ENCODE measurements around the gene CSN3.
"Not testable (repeated sequence)": the region's sequence is repeated elsewhere in the genome, so short reads cannot be mapped to it uniquely, and the experiment has no call there.

CSN3 gene, protein sequence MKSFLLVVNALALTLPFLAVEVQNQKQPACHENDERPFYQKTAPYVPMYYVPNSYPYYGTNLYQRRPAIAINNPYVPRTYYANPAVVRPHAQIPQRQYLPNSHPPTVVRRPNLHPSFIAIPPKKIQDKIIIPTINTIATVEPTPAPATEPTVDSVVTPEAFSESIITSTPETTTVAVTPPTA

DNA sequence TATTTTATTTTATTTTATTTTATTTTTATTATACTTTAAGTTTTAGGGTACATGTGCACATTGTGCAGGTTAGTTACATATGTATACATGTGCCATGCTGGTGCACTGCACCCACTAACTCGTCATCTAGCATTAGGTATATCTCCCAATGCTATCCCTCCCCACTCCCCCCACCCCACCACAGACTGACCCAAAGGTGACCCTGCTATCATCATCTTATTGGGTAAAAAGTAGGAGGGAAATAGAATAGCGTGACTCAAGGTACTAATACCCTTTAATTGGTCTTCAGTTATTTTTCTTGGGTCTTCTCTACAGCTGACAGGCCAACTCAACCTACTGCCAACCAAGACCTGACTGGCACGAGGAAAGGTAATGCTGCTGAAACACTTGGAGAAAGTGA, at the start of gene CSN3:
CSN3 (plus strand) TSS at position 301 of the 400 bp plus-strand sequence. CDS start 2,223 bp downstream, outside the sequence.
- not testable (repeated sequence) for DNase-seq (ENCODE audit: low read depth)

DNA sequence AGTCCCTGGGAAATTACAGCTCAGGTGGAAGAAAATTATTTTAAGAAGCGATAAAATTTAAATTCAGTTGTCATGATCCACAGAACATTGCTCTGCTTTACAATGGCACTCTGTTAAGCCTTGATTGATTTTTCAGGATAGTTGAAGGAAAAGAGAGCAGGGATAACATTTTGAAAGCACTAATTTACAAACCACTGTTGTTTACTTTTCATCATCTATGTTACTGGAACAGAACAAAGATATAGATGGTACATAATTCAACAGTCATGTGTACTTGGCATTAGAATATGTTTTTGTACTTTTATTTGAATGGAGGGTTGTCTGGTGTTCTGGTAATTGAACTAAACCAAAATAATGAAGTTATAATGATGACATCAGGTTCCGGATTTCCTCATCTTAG, 49.5 kb upstream of the CSN3 start:
- no peak for DNase-seq (ENCODE audit: low read depth)

DNA sequence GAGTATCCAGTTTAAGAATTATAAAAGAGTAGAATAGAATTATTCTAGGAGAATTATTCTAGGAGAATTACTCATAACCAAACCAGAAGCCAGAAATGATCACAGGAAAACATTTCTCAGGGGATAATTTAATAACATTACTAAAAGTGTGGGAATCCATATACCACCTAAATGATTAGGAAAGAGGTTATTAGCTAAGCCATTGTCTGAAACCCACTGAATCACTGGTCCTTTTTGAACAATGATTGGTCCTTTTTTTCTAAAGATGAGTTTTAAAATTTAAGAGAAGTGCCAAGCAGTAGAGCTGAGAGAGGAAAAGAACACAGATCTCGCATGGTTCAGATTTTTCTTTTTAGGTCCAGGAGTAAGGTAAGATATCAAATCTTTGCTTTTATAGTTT, 47.0 kb upstream of the CSN3 start, which contains the start of gene ODAM:
ODAM (plus strand) TSS at position 301 of the 400 bp plus-strand sequence. CDS start 819 bp downstream, outside the sequence.
- no peak for DNase-seq (ENCODE audit: low read depth)

DNA sequence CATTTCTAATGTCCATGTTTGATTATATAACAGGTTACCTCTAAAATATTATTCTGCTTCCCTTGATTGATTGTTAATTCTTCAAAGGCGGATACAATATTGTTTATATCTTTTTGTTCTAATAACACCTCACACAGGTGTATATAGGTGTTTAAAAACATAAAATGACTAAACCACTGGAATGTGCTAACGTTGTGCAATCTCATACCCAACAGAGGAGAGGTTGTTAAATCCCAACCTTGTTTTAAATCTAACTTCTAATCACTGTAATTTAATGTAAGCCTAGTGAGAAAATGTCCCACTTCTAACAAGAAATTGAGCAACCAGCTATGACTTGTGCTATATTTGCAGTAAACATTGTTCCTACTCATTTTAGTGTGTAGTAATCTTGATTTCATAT, 45.5 kb upstream of the CSN3 start:
- DNase-seq (ENCODE audit: low read depth) = no peak

DNA sequence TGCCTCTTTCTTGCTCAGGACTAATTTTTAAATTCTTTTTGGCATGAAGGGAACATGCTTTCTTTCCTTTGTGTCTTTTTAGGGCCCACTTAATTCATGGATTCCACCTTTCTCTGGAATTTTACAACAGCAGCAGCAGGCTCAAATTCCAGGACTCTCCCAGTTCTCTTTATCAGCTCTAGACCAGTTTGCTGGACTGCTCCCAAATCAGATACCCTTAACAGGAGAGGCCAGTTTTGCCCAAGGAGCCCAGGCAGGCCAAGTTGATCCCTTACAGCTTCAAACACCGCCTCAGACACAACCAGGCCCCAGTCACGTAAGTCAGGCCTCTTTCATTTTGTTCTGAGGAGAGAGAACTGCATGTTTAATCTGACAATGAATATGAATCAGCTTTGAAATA, 44.6 kb upstream of the CSN3 start:
- DNase-seq (ENCODE audit: low read depth) = no peak

DNA sequence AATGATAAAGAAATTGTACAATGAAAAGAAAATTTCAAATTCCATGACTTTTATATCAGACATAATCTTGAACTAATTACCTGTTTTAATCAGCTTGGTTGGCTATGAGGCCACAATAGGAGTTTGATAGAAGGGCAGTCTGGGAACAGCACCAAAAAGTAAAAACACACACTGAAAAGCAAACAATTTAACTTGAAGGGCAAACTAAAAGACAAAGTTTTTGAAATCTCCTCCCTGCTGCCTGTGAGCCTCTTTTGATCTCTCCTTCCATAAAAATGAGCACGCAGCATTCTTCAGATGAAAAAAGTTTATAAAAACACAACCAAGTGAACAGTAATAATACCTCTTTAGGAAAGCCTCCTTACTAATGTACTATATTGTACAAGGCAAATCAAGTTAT, 38.8 kb upstream of the CSN3 start:
- no peak for DNase-seq (ENCODE audit: low read depth)

DNA sequence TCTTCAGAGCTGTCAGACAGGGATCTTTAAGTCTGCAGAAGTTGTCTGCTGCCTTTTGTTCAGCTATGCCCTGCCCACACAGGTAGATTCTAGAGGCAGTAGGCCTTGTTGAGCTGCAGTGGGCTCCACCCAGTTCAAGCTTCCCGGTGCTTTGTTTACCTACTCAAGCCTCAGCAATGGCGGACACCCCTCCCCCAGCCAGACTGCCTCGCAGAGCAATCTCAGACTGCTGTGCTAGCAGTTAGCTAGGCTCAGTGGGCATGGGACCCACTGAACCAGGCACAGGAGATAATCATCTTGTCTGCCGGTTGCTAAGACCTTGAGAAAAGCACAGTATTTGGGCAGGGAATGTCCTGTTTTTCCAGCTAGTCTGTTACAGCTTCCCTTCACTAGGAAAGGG, 29.6 kb upstream of the CSN3 start:
- DNase-seq (ENCODE audit: low read depth) = not testable (repeated sequence)

DNA sequence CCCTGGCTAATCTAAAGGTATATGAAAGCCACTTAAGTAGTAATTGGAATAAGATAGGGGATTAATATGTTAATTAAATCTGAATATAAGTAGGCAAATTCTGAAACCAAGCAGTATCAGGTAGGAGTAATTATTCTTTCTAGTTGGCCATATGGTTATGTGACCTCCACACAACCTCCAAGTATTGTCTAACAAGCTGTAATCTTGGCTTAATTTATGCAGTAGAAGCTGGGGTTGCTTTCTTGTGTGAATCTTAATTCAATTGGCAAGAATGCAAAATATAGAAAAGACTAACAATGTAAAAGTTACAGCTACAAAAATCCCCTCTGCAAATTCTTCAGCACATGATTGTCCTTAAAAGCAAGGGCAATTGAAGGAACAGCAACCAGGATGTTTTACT, 26.3 kb upstream of the CSN3 start:
- DNase-seq (ENCODE audit: low read depth) = not testable (repeated sequence)

DNA sequence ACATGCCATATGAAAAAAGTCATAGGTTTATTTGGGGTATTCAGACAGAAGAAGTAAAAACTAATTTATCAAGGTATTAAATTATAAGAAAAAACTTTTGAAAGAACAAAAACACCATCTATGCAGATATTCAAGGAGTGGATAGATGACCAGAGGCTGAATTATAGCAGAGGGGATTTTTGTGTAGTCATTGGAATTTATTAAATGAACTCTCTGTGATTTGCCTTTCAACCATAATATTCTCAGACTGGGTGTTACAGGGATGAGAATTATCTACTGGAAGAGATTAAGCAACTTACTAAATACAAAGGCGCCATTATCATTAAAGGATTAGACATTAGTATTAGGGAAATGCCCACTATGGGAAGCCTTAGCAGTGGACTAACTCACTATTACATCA, 25.8 kb upstream of the CSN3 start:
- not testable (repeated sequence) for DNase-seq (ENCODE audit: low read depth)

DNA sequence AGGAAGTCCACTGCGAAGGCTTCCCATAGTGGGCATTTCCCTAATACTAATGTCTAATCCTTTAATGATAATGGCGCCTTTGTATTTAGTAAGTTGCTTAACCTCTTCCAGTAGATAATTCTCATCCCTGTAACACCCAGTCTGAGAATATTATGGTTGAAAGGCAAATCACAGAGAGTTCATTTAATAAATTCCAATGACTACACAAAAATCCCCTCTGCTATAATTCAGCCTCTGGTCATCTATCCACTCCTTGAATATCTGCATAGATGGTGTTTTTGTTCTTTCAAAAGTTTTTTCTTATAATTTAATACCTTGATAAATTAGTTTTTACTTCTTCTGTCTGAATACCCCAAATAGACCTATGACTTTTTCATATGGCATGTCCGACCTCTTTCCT, 21.0 kb upstream of the CSN3 start:
- DNase-seq (ENCODE audit: low read depth) = not testable (repeated sequence)

DNA sequence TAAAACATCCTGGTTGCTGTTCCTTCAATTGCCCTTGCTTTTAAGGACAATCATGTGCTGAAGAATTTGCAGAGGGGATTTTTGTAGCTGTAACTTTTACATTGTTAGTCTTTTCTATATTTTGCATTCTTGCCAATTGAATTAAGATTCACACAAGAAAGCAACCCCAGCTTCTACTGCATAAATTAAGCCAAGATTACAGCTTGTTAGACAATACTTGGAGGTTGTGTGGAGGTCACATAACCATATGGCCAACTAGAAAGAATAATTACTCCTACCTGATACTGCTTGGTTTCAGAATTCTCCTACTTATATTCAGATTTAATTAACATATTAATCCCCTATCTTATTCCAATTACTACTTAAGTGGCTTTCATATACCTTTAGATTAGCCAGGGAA, 20.6 kb upstream of the CSN3 start:
- not testable (repeated sequence) for DNase-seq (ENCODE audit: low read depth)

DNA sequence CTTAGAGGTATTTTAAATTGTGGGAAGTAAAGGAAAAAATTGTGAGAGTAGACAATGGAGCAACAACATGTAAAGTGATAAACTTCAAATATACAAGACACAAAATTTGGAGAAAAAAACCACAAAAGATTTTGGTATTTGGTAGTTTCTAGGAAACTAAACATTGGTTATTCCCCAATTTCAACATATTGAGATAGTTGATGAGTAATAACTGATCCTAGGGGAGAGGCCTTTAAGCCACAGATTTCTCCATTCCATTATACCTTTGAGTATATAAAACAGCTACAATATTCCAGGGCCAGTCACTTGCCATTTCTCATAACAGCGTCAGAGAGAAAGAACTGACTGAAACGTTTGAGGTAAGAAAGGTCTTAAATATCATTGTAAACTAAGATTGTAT, 16.6 kb upstream of the CSN3 start, which contains the start of gene FDCSP:
FDCSP (plus strand) TSS at position 301 of the 400 bp plus-strand sequence. CDS start 5,071 bp downstream, outside the sequence.
- no peak for DNase-seq (ENCODE audit: low read depth)

DNA sequence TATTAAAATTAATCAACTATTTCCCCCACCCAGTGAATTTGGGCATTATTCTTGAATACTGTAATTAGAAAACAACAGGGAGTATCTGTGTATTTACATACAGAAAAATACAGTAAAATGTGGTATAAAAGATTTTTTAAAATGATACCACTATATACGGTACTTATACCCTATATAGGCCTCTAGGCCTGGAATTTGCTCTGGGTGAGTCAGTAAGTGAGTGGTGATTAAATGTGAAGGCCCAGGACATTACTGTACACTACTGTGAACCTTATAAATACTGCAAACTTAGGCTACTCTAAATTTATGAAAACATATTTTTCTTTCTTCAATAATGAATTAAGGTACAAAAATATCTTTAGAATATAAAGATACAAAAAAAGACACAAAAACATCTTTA, 6.3 kb upstream of the CSN3 start:
- DNase-seq (ENCODE audit: low read depth) = peak; percentile 36

DNA sequence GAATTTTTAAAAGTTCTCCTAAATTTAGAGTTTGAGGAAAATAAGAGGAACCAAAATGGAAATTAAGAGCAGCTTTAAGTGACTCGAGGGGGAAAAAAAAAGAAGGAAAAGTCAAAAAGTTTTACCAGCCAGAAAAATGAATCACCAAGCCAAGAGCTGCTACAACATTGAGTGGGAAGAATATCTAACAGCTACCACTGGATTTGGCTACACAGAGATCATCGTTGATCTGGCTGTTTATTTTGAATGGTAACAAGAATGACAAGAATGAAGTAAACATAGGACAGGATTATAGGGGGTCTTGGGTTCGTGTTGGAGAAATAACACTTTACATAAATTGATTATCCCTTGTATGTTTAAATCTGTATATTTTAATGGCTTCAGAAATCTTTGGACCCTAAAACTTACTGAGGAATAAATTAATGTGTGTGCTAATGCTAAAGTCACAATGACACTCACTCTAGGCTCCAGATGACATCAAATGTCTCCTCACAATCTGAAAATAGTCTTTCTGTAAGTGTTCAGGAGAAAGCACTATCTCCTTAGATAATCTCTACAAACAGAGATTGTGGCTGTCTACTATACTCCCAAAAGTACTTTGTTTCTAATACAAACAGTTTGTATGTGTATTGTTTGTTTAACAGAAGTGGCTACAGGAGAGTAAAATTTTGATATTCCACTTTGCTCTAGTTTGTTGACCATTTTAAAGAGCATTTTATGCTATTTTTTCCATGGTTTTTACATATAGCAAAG, 3.1 kb upstream of the CSN3 start:
- peak; percentile 11 for DNase-seq (ENCODE audit: low read depth)

DNA sequence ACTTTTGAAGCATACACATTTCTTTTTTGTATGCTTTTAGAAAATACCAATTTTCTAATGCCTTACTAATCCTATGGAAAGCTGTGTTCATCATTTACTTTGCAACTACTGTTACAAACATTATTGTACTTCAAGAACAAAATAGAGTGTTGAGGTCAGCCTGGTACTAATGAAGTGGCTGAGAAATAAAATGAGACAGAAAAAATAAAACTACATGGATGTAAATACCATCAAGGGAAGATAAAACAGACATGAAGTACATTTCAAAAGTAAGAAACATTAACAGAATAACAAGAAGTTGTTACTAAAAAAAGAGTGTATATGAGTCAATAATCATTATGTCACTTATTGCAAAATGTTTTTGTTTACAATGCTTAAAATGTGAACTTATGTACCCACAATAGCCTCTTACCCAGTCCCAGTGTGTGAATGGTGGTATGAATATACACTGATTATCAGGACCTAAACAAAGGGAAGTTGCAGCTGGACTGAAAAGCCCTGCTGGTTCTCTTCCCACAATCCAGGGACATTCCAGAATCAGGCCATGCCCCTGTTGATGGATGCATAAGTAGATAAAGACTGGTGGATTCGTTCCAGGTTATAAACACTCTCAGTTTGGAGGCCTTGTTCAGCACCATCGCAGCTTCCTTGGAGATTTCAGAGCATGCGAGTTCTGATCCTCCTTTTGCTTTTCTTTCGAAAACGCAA, 2.4 kb upstream of the CSN3 start:
- peak; percentile 57 for DNase-seq (ENCODE audit: low read depth)

DNA sequence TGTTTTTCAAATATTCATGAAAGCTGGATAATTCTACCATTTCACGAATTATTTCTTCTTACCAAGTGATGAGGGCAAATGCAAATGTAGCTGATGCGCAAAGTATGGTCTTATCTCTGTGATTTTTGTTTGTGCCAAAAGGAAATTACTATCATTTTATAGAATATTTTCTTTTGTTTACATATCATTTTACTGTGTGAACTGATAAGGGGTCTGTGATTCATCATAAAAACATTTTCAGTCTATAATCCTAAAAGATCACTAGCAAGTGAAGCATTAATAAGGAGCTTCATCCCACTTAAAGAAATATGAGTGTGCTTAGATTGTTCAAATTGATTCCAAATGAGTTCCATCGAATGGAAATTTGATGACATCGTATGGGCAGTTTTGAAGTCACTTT, 694 bp downstream of the CSN3 start:
- peak; percentile 14 for DNase-seq (ENCODE audit: low read depth)

DNA sequence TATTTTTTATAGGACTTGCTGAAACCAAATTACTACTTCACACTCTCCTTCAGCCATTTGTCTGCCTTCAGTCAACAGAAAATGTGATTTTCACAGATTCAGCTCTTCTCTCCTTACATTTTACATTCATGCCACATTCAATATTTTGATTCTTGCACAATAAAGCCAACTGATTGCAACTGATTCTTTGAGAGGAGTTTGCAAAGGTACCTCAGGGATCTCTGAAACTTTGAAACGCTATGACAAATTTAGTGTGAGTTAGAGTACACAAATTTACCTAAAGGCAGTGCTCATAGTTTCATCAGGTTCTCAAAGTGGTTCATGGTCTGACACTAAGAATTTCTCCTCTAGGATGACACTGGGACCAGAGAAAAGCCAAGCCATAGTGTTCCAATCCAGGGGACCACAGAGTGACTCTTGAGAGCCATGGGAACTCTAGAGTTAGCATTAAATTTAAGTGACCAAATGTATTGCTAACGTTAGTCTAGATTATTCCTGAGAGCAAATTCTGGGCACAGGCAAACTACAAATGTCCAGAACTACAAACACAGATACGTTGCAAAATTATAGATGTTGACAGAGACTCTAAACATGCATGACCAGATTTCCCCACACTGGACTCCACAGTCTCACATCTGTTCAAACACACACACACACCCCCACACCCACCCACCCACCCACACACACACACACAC, 9.0 kb downstream of the CSN3 start:
- no peak for DNase-seq (ENCODE audit: low read depth)

DNA sequence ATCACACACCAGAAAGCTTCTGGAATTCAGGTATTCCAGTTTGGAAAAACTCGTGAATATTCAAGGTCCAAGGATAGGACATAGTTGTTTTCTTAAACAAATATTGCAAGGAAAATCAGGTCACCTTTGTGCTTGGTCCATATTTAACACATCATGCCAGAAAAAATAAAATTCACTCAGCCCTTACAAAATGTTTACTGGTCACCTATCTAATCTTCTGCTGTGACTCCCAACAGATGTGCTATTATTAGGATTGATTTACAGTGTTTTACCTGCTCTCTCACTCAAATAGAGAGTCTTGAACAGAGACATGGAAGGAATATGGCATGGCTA, 9.5 kb downstream of the CSN3 start:
- no peak for DNase-seq (ENCODE audit: low read depth)

DNA sequence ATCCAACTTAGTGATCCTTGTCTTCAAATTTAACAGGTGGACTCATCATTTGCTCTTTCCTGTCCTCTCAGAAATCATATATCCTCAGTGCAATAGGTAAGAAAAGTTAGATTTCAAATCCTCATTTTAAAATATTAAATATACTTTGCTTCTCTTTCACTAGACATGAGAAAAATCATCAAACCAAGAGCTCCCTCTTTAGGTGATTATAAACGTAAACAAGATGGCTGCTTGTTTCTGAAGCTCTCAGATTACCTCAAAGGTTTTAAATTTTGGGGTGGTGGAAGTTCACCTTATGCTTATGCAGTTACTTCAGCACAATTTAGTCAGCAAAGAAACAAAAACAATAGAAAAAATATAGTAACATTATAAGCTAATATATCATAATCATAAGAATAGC, 27.3 kb downstream of the CSN3 start:
- DNase-seq (ENCODE audit: low read depth) = peak; percentile 27

DNA sequence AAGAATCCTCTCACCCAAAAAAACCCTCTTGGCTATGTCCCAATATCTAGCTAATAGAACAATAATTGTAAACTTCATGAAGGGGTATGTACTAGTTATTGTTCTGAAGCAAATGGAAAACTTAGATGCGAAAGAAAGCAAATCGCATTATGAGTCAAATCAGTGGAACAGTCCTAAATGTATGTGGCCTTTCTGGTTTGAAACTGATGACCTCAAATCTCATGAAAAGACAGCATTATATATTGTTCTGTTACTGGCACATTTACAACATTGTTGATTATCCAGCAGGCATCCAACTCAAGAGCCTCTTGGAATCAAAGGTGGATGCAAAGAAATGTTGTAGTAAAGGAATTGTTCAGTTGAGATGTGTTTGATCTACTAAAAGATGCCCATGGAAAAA, 34.7 kb downstream of the CSN3 start:
- no peak for DNase-seq (ENCODE audit: low read depth)

DNA sequence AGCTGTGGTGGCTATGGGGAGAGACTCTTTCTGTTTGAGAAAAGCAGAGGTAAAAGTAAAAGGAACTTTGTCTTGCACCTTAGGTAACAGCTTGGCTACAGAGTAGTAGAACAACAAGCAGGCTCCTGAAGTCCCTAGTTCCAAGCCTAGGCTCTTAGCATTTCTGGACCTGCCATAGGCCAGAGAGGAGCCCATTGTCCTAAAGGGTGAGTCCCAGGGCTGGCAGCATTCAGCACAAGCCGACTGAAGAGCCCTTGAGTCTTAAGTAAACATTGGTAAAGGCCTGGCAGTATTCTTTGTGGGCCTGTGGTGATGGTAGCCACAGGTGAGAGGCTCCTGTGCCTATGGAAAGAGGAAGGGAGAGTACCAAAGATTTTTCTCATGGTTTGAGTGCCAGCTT, 38.2 kb downstream of the CSN3 start:
- DNase-seq (ENCODE audit: low read depth) = no peak

DNA sequence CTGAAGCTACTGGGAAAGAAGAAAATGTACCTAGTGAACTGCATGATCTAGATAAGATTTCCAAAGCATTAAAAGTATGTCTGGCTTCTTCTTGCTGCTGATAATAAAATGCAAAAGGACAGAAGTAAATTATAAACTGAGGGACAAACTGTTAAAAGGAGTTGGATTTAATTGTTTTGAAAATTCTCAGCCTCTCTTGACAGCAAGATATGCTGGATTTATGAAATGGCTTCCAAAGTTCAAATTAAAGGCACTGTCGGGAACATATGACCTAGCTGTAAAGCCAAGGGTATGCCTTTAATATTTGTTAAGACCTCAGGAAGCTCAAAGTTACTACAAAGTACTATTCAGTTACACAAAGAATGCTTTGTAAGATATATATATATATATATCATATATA, 46.3 kb downstream of the CSN3 start:
- no peak for DNase-seq (ENCODE audit: low read depth)

DNA sequence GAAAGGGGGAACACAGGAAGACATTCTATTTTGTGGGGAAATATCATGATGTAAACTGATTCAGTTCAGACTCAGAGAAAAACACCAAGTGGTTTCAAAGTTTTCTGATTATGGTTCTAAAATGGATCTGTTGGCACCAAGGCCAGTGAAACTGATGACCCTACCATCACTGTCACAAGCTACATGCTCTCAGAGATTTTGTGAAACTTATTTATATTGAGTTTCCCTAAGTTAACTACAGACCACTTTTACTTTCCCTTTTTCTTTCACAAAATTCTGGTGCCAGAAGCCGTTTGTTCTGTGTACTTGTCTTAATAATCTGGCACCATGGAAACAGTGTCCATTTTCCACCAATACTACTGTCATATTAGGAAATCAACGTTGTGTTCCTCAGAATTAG, 48.9 kb downstream of the CSN3 start:
- no peak for DNase-seq (ENCODE audit: low read depth)
